Stimulated activated CD4-positive, alpha-beta T cell treated with anti-CD3 and anti-CD28 coated beads, Interleukin-1b, Interleukin-23, amount 100 ng/mL, for 1 hour (primary cell): ENCODE results near the gene ZNF775.

Source experiments
- DNase-seq, 2 donors: peaks; one replicate each; pipeline ENCODE4 v3.0.0-alpha.2; 2020; ENCODE audit warnings: low read depth in 2 of 2

Gene ZNF775

DNA sequence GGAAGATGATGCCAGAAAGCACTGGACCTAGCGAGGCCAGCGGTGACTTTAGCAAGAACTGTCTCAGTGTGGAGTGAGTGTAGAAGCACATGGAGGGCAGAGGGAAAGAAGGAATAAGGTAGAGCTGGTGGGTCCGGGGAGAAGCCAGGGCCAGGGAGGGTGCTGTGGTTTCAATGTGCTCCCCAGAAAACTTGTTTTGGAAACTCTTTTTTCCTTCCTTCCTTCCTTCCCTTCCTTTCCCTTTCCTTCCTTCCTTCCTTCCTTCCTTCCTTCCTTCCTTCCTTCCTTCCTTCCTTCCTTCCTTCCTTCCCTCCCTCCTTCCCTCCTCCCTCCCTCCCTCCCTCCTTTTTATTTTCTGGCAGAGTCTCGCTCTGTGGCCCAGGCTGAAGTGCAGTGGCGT lies 32.2 kb upstream of the ZNF775 start:
- no peak for DNase-seq

DNA sequence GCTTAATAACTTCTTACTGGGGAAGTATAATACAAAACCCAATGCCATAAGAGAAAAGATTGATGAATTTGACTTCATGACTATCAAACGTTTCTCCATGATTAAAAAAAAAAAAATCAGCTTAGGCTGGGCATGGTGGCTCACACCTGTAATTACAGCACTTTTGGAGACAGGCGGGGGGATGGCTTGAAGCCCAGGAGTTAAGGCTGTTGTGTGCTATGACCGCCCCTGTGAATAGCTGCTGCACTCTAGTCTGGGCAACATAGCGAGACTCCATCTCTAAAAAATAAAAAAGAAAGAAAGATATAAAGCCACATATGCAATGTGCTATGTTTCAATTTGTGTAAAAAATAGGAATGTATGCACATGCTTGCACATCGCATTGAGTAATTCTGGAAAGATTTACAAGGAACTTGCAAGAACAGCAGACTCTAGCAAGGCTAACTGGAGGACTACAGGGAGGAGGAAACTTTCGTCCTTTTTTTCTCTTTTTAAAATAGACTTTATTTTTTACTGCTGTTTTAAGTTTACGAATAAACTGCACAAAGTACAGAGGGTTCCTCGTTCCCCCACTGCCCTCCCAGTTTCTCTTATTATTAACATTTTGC lies 27.4 kb upstream of the ZNF775 start:
- DNase-seq = no peak

DNA sequence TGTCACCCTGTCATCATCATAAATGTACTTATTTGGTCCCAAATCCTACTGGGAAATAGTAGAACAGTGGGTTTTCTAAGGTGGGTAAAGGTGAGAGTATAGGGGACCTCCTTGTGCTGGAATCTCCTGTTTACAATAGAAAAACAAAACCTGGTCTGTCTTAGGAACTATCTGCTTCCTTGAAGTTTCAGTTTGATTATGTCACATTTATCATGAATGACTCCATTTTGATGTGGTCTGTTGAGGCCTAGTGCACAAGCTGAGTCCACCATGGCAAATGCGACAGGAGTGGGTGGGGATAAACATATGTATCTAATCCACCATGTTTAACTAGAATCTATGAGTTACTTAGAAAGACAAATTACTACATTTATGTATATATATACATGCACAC lies 23.5 kb upstream of the ZNF775 start:
- DNase-seq = no peak

DNA sequence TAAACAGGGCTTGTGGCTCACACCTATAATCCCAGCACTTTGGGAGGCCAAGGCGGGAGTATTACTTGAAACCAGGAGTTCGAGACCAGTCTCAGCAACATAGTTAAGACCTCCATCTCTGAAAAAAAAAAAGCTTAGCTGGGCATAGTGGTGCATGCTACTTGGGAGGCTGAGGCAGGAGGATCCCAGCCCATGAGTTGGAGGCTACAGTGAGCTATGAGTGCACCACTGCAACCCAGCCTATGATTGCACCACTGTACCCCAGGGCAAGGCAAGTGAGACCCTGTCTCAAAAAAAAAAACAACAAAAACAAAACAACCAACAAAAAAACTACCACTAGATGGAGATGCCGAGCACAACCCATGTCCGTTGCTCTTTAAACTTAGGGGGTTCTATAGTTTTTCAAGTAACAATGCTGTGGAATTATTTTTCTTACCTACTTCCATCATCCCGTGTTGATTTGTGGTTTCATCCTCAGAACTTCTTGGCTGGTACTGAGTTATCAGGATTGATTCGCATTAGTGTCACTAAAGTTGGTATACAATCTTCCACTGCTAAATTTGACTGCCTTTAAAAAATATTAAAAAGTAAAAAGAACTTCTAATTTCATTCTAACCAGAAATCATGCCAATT lies 22.7 kb upstream of the ZNF775 start:
- DNase-seq = no peak

DNA sequence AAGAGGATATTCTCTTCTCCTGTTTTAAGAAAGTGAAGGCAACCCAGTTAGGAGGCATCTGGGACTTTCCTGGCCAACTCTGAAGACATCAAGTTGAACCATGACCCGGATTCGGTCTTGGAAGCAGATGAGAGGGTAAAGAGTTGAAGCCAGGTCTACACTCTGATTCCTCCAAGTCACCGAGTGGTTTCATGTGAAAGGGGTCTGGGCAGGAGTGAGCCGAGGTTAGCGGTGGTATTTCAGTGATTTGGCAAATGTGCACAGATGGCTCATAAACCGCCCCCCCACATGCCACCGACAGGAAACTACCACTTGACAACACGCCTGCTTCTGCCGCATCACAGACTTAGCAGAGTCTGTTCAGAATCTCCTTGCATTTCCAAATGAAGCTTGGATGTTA lies 21.9 kb upstream of the ZNF775 start:
- peak in 1 of 2 donors; percentile 37 for DNase-seq

DNA sequence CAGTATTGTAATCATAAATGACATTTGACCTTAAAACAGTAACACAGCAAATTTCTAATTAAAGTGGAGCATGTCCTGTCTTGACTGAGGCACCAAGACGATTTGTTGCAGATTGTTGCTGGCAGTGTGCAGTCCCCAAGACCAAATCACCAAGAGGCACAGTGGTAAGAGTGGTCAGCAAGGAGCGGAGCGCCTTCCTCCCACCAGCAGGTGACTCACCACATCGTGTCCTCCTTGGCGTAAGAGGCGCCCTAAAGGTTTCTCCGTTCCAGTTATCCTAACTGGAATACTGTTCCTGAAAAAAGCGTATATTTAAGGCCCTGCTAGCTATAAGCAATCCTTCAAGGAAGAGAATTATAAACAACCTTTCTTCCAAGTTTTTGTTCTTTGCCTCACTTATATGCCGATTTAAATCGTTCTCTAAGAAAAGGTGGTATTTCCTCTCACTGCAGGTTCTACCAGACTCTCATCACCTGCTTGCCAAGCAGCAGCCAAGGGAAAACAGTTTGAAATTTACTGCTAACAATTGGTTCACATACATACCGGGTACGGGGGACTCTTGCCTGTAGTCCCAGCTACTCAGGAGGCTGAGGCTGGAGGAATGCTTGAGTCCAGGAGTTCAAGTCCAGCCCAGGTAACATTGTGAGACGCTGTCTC lies 21.2 kb upstream of the ZNF775 start:
- DNase-seq = no peak

DNA sequence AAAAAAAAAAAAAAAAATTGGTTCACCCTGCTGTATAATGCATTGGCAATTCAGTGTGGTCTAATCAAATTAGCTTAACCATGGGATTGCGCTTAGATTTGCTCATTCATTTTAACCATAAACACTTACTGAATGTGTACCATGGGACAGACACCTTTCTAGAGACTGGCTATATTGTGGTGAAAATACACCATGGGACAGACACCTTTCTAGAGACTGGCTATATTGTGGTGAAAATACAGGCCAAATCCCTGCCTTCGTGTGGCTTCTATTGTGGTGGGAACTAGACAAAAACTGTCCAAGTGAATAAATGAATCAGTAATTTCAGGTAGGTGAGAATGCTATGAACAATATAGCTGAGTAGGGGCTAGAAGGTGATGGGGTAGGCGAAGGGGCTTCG lies 20.7 kb upstream of the ZNF775 start:
- no peak for DNase-seq

DNA sequence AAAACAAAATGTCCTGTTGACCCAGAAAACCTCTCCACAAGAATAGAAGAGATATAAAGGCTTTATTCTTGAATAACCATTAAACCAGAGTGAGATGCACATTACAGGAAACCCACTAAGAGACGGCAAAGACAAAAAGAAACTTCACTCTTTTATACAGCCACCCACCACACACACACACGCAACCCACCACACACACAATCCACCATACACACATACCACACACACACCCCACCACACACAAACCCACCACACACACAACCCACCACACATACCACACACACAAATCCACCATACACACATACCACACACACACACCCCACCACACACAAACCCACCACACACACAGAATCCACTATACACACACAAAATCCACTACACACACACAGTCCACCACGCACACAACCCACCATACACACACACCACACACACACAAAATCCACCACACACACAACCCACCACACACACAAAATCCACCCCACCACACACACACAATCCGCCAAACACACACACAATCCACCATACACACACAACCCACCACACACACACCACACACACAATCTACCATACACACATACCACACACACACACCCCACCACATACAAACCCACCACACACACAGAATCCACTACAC lies 20.0 kb upstream of the ZNF775 start:
- no peak for DNase-seq

DNA sequence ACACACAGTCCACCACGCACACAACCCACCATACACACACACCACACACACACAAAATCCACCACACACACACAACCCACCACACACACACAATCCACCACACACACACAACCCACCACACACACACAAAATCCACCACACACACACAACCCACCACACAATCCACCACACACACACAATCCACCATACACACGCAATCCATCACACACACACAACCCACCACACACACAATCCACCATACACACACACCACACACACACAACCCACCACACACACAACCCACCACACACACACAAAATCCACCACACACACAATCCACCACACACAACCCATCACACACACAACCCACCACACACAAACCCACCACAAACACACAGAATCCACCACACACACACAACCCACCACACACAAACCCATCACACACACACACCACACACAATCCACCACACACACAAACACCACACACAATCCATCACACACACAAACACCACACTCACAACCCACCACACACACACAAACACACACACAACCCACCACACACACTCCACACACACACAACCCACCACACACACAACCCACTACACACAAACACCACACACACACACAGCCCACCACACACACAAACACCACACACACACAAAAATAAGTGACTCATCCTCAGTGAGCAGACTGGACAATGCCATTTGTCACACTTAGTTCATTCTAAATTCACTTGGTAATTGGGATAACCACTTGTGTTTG lies 19.3 kb upstream of the ZNF775 start:
- DNase-seq = no peak

DNA sequence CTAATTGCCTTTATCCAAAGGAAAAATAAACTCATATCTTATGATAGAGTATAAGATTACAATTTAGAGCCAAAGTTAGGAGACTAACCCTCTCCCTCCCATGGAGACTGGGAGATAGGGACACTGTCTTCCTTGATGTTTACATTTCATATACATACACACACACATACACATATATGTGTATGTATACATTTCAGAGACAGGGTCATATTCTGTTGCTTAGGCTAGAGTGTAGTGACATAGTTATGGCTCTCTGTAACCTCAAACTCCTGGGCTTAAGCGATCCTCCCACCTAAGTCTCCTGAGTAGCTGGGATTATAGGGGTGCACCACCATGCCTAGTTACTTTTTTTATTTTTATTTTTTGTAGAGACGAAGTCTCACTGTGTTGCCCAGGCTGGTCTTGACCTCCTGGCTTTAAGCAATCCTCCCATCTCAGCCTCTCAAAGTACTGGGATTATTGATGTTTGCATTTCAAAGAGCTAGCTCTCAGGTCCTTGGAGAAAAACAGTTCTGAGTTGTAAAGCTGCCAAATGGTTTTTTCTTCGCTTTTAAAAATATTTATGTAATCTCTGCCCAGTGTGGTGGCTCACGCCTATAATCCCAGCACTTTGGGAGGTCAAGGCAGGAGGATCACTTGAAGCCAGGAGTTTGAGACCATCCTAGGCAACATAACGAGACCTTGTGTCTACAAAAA lies 18.6 kb upstream of the ZNF775 start:
- no peak for DNase-seq

DNA sequence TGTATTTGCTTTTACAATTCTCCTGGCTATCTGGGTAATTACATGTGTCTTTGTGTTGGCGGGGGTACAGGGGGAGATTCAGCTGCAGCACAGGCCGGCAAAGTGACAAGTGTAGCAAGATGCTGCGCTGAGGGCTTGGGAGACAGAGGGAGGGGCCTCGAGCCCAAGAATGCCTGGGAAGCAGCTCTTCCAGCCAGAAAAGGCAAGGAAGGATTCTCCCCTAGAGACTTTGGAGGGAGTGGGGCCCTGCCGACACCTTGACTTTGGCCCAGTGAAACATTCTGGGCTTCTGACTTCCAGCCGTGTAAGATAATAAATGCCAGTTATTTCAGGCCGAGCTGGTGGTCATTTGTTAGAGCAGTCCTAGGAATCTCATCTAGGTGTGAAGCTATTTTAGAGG lies 17.7 kb upstream of the ZNF775 start:
- no peak for DNase-seq

DNA sequence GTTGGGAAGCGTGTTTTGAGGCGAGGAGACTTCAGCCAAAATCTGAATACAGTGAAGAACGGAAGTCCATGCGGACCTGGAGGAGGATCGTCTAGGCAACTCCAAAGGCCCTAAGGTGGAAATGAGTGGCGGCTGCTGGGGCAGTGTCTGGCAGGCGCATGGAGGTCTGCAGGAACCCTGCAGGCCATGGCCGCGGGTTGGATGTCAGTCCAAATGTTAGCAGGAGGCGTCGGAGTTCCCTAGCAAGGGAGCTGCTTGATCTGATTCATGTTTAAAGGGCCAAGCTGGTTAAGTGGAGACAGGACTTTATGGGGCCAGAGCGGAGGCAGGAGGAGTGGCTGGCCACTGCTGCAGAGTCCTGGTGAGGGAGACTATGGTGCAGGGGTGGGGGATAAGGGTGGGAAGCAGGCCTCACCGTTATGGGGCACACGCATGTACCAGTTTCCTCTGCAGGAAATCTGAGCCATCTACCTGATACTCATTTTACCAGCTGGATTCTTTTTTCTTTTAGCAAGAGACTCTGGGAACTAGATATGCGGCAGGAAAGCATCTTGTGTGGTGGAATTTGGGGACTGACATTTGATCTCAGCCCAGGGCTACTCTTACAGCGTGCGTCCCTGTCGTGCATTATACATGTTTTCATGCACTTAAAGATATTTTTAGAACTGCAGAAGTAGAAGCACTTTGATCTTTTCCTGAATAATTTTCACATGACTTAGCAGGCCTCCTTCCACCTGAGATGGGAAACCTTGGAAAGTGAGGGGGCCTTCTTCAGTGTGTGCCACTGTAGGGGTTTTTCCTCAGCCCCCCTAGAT lies 17.1 kb upstream of the ZNF775 start:
- no peak for DNase-seq

DNA sequence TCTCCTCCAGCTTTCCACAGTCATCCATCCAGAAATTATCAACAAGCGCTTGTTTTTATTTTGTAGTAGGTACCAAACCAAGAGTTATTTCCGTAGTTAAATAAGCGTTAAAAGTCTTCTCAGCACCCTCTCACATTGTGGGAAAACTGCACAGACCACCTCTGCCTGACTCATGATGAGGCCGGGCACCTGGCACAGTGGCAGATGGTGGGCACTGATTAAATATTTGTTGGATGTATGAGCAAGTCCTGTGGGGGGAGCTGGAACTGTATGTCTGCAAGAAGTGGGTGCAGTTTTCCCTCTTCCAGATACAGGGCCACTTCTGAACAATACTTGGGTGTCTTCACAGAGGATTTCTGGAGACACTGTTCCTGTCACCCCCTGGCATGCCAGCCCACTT lies 15.8 kb upstream of the ZNF775 start:
- no peak for DNase-seq

DNA sequence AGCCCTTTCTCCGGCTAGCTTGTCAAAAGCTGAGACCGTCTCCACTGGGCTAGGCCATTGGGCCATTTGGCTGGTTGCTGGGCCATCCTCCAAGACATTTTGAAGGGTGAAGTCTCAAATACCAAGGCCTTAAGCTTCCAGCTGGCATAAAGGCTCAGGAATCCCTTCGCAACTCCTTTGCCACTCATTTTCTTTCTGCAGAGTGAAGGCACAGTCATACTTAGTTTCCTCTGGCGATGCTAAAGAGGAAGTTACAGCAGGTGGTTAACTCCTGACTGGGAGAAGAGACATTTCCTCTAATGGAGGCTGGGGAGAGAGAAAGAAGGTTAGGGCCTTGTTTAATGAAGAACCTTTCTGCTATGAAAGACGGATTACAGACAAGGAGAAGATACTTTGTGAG lies 15.3 kb upstream of the ZNF775 start:
- DNase-seq = no peak

DNA sequence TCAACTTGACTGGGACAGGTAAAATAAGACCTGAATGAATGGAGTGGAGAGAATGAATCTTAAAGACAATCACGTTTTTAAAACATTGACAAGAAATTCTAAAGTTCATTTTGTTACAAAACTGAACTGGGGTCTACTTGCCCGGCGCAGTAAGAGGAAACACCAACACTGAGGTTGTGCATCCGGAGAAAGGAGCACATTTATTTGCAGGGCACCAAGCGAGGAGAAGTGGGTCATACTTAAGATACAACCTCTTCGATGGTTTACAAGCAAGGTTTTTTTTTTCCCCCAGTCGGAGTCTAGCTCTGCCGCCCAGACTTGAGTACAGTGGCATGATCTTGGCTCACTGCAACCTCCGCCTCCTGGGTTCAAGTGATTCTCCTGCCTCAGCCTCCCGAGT lies 13.9 kb upstream of the ZNF775 start:
- DNase-seq = no peak

DNA sequence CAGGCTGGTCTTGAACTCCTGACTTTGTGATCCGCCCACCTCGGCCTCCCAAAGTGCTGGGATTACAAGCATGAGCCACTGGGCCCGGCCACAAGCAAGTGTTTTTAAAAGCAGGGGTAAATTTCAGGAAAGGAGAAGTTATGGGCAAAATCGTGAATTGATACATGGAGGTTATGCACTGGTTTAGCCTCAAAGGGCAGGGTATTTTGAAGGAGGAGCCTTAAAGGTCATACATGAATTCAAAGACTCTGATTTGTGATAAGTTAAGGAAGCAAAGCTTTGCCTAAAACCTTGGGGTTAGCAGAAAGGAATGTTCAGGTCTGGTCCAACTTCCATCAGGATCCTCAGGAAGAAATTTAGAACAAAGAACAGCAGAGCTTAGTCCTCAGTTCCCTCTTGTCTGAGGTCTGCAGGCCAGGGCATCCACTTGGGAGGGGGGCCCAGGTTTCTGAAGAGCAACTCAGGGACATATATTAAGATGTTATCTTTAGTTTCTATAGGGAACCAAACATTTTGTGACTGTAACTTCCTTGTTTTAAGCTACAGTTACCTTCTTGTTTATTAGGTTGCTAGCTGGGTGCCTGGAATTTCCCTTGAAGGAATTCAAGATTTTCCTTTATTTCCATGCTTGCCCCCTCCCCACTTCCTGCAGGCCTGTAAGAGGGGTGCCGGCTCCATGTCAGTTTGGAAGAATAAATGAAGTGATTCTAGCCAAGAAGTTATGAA lies 13.3 kb upstream of the ZNF775 start:
- DNase-seq = no peak

DNA sequence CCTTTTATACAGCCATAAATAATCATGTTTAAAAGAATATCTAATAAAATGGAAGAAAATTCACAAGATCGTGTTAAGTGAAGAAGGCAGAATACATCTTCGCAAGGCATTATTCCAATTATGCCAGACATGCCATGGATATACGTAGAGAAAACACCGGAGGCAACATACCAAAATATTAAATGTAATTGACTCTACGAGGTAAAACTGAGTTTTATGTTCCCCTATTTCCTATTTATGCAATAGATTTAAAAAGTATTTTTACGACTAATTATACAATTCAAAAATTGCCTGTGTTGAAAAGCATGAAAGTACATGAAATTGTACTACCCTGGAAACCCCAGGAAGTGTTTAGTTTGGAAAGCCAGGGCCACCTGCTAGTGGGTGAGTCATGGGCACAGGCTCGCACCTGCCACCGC lies 11.4 kb upstream of the ZNF775 start:
- DNase-seq = no peak

DNA sequence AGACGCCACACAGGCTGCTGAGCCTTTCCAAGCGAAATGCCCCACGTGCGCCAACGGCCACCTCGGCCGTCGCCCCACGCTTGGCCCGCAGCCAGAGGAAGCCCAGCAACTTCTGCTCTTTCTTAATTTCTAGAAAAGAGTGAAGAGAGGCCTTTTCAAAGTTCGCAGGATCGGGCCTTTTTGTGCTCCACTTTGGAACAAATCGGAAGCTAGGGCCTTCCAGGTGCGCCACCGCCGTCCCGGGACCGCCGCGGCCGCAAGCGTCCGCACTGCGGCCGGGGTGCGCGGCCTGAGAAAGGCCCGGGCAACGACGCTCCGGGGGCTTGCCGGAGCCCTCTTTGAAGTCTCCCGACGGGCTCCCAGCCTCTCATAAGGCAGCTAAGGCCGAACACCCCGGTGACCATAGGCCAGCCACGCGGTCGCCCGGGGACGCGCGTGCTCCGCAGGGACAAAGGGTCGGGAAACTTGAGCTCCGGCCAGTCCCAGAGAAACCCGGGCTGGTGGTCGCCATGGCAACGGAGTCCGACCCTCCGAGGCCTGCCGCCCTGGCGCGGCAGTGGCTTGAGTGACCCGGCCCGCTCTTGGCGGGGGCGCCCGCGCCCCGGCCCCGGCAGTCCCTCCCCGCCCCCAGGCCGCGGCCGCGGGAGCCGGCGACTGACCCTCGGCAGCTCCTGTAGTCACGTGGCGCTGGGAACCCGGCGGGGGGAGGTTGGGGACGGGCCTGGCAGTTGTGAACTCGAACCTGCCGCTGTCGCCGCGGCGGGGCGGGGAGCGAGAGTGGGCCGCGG lies 10.8 kb upstream of the ZNF775 start, which contains the start of gene REPIN1:
Gene REPIN1 (plus strand): TSS at position 727 of the 788 bp plus-strand sequence. CDS start 890 bp downstream, outside the sequence.
- DNase-seq = peak; percentile 53 to 60
